DMS79 treated with DMSO at 0.1 percent for 48 hours (cell line): ENCODE results near the gene POT1.
"Not testable (repeated sequence)": the region's sequence is repeated elsewhere in the genome, so short reads cannot be mapped to it uniquely, and the experiment has no call there.

Experiments
- DNase-seq: peaks from one replicate; lab custom pipeline; 2025; lab: John Stamatoyannopoulos, UW

Gene POT1

GRCh38 chr7:124929467-124930172, at the start of gene POT1:
POT1 (minus strand) TSS chr7:124929825; CDS start chr7:124897173, 32,652 bp downstream.
- DNase-seq, result peak; percentile 97

GRCh38 chr7:124975131-124975530, 45.5 kb upstream of the POT1 start:
- DNase-seq, result not testable (repeated sequence)

GRCh38 chr7:124965553-124965952, 35.9 kb upstream of the POT1 start:
- no peak for DNase-seq

GRCh38 chr7:124959676-124960075, 30.1 kb upstream of the POT1 start:
- DNase-seq, result no peak

- DNase-seq, result not testable (repeated sequence)
Measured at GRCh38 chr7:124957952-124958351, 28.3 kb upstream of the POT1 start.

GRCh38 chr7:124956160-124956559, 26.5 kb upstream of the POT1 start:
- DNase-seq, result no peak

- DNase-seq, result no peak
Measured at GRCh38 chr7:124954790-124955189, 25.2 kb upstream of the POT1 start.

- DNase-seq, result no peak
Measured at GRCh38 chr7:124945680-124946079, 16.1 kb upstream of the POT1 start.

GRCh38 chr7:124943472-124943871, 13.8 kb upstream of the POT1 start:
- no peak for DNase-seq

- DNase-seq, result no peak
Measured at GRCh38 chr7:124942399-124942798, 12.8 kb upstream of the POT1 start.

GRCh38 chr7:124940306-124940705, 10.7 kb upstream of the POT1 start:
- no peak for DNase-seq

- DNase-seq, result no peak
Measured at GRCh38 chr7:124938128-124938527, 8.5 kb upstream of the POT1 start.

- DNase-seq, result no peak
Measured at GRCh38 chr7:124937076-124937475, 7.5 kb upstream of the POT1 start.

GRCh38 chr7:124934841-124935240, 5.2 kb upstream of the POT1 start:
- no peak for DNase-seq

GRCh38 chr7:124930655-124931597, 1.3 kb upstream of the POT1 start:
- DNase-seq, result no peak

GRCh38 chr7:124930173-124930623, 573 bp upstream of the POT1 start:
- no peak for DNase-seq

- no peak for DNase-seq
Measured at GRCh38 chr7:124924906-124925305, 4.7 kb downstream of the POT1 start.

GRCh38 chr7:124922200-124922599, 7.4 kb downstream of the POT1 start:
- DNase-seq, result no peak

- no peak for DNase-seq
Measured at GRCh38 chr7:124919841-124920240, 9.8 kb downstream of the POT1 start.

GRCh38 chr7:124918662-124919061, 11.0 kb downstream of the POT1 start:
- no peak for DNase-seq

GRCh38 chr7:124915242-124915641, 14.4 kb downstream of the POT1 start:
- DNase-seq, result no peak

GRCh38 chr7:124914298-124914697, 15.3 kb downstream of the POT1 start:
- DNase-seq, result no peak

- no peak for DNase-seq
Measured at GRCh38 chr7:124912972-124913371, 16.7 kb downstream of the POT1 start.
